Measurements from ENCODE around the gene UTP3.
"Not testable (repeated sequence)": the region's sequence is repeated elsewhere in the genome, so short reads cannot be mapped to it uniquely, and the experiment has no call there.

The UTP3 gene

GRCh38 chr4:70687821-70688794 is at the start of gene UTP3:
TSS of gene UTP3 (plus strand) at chr4:70688532. CDS start at chr4:70688678, 146 bp downstream.
- H3K27ac ChIP-seq, result peak within 1 kb of the TSS; percentile 91
- DNase-seq (ENCODE audit: low read depth, low spot score), result peak; percentile 92

GRCh38 chr4:70640192-70640591 is 48.1 kb upstream of the UTP3 start:
- no peak for DNase-seq (ENCODE audit: low read depth, low spot score)
- H3K27ac ChIP-seq, result no peak overlapping the region

- DNase-seq (ENCODE audit: low read depth, low spot score); H3K27ac ChIP-seq: not testable (repeated sequence)
Measured at GRCh38 chr4:70650741-70651140, 37.6 kb upstream of the UTP3 start.

- H3K27ac ChIP-seq, result no peak overlapping the region
- DNase-seq (ENCODE audit: low read depth, low spot score), result no peak
Measured at GRCh38 chr4:70651864-70652506, 36.3 kb upstream of the UTP3 start.

GRCh38 chr4:70654605-70655011 is 33.7 kb upstream of the UTP3 start:
- no peak overlapping the region for H3K27ac ChIP-seq
- DNase-seq (ENCODE audit: low read depth, low spot score), result no peak

GRCh38 chr4:70657326-70657725 is 31.0 kb upstream of the UTP3 start:
- DNase-seq (ENCODE audit: low read depth, low spot score), result no peak
- H3K27ac ChIP-seq, result no peak overlapping the region

- DNase-seq (ENCODE audit: low read depth, low spot score), result no peak
- no peak overlapping the region for H3K27ac ChIP-seq
Measured at GRCh38 chr4:70658418-70658817, 29.9 kb upstream of the UTP3 start.

GRCh38 chr4:70660106-70660505 is 28.2 kb upstream of the UTP3 start:
- H3K27ac ChIP-seq, result no peak overlapping the region

GRCh38 chr4:70661309-70661922 is 26.9 kb upstream of the UTP3 start:
- not testable (repeated sequence) for DNase-seq (ENCODE audit: low read depth, low spot score); H3K27ac ChIP-seq

More at GRCh38 chr4:70660106-70660505, 28.2 kb upstream of the UTP3 start:
- no peak for DNase-seq (ENCODE audit: low read depth, low spot score)

GRCh38 chr4:70666369-70666768 is 22.0 kb upstream of the UTP3 start, which contains the start of gene JCHAIN:
TSS of gene JCHAIN (minus strand) at chr4:70666508. CDS start at chr4:70666490, 18 bp downstream.
- DNase-seq (ENCODE audit: low read depth, low spot score), result no peak
- H3K27ac ChIP-seq, result no peak within 1 kb of the TSS

- DNase-seq (ENCODE audit: low read depth, low spot score), result no peak
- H3K27ac ChIP-seq, result no peak overlapping the region
Measured at GRCh38 chr4:70667740-70668535, 20.4 kb upstream of the UTP3 start.

- no peak for DNase-seq (ENCODE audit: low read depth, low spot score)
- no peak overlapping the region for H3K27ac ChIP-seq
Measured at GRCh38 chr4:70670332-70671014, 17.9 kb upstream of the UTP3 start.

GRCh38 chr4:70671091-70671490 is 17.2 kb upstream of the UTP3 start:
- no peak for DNase-seq (ENCODE audit: low read depth, low spot score)
- no peak overlapping the region for H3K27ac ChIP-seq

- no peak for DNase-seq (ENCODE audit: low read depth, low spot score)
Measured at GRCh38 chr4:70674191-70674590, 14.1 kb upstream of the UTP3 start.

GRCh38 chr4:70674731-70675130 is 13.6 kb upstream of the UTP3 start:
- no peak for DNase-seq (ENCODE audit: low read depth, low spot score)
- H3K27ac ChIP-seq, result no peak overlapping the region

More at GRCh38 chr4:70674191-70674590, 14.1 kb upstream of the UTP3 start:
- no peak overlapping the region for H3K27ac ChIP-seq

- no peak for DNase-seq (ENCODE audit: low read depth, low spot score)
- H3K27ac ChIP-seq, result no peak overlapping the region
Measured at GRCh38 chr4:70676554-70677090, 11.7 kb upstream of the UTP3 start.

GRCh38 chr4:70678383-70678999 is 9.8 kb upstream of the UTP3 start:
- no peak overlapping the region for H3K27ac ChIP-seq
- no peak for DNase-seq (ENCODE audit: low read depth, low spot score)

GRCh38 chr4:70680934-70681333 is 7.4 kb upstream of the UTP3 start:
- DNase-seq (ENCODE audit: low read depth, low spot score), result no peak

GRCh38 chr4:70681704-70682103 is 6.6 kb upstream of the UTP3 start:
- no peak overlapping the region for H3K27ac ChIP-seq
- DNase-seq (ENCODE audit: low read depth, low spot score), result no peak

More at GRCh38 chr4:70680934-70681333, 7.4 kb upstream of the UTP3 start:
- no peak overlapping the region for H3K27ac ChIP-seq

Measured in epithelial cell of prostate (primary cell).